ENCODE data around the gene SH2D3C. TPM values are rescaled to one million over a fixed set of nuclear protein-coding genes. Genes with fewer than 3 reads are reported as not detected.

SH2D3C gene
- total and polyA plus RNA-seq, 12 donors = 2.1 to 27.1 (median 10.3) TPM

GRCh38 chr9:127809540-127810377 lies 31.3 kb upstream of the SH2D3C start:
- Histone ChIP-seq H3K4me1 (replicated peaks in 1 of 2) (peaks cover 0 to 30% of the 10 kb centered on the region in 2 donors), H3K27ac (peak overlapping the region in 2 of 5 donors; percentile 60 to 73), H3K9me3 (replicated peaks in 1 of 3) (no peaks in the 10 kb centered on the region), H3K36me3 (replicated peaks in 1 of 2) (peaks cover 0 to 79% of the 10 kb centered on the region in 2 donors), H3K27me3 (no peaks in the 10 kb centered on the region), H3K4me3 (no peak overlapping the region)
- peak in 2 of 7 donors; percentile 55 to 62 for DNase-seq
- TF ChIP-seq CTCF (IDR thresholded peaks at IDR 0.05) (no peak), POLR2A (IDR thresholded peaks at IDR 0.05) (no peak)
- 43 to 79% (median 52%) methylated on average over 13 to 57 of the region's 57 CpGs for WGBS, 4 donors
- intact Hi-C loops (cut with DNase I) = no loop called here

GRCh38 chr9:127809002-127809539 lies 30.6 kb upstream of the SH2D3C start:
- Histone ChIP-seq H3K4me1 (replicated peaks in 1 of 2) (peaks cover 6 to 37% of the 10 kb centered on the region in 2 donors), H3K4me3 (no peak overlapping the region), H3K9me3 (replicated peaks in 1 of 3) (no peaks in the 10 kb centered on the region), H3K27me3 (no peaks in the 10 kb centered on the region), H3K27ac (peak overlapping the region in 2 of 5 donors; percentile 56 to 73), H3K36me3 (replicated peaks in 1 of 2) (peaks cover 0 to 78% of the 10 kb centered on the region in 2 donors)
- WGBS, 4 donors = 49 to 62% (median 54%) methylated on average over 3 to 9 of the region's 9 CpGs
- DNase-seq = peak in 4 of 7 donors; percentile 47 to 80 (median 64)
- no peak for TF ChIP-seq POLR2A (IDR thresholded peaks at IDR 0.05)
- TF ChIP-seq CTCF (IDR thresholded peaks at IDR 0.05) = no peak
- intact Hi-C loops (cut with DNase I) = no loop called here

- Histone ChIP-seq H3K27me3 (no peaks in the 10 kb centered on the region), H3K4me3 (no peak overlapping the region), H3K36me3 (replicated peaks in 1 of 2) (peaks cover 0 to 72% of the 10 kb centered on the region in 2 donors), H3K27ac (peak overlapping the region in 2 of 5 donors; percentile 38 to 73), H3K4me1 (replicated peaks in 1 of 2) (peaks cover 12 to 40% of the 10 kb centered on the region in 2 donors), H3K9me3 (replicated peaks in 1 of 3) (no peaks in the 10 kb centered on the region)
- WGBS, 4 donors = 75 to 85% (median 84%) methylated on average over 3 to 17 of the region's 17 CpGs
- no peak for DNase-seq
- no peak for TF ChIP-seq CTCF (IDR thresholded peaks at IDR 0.05)
- TF ChIP-seq POLR2A (IDR thresholded peaks at IDR 0.05) = no peak
- intact Hi-C loops (cut with DNase I) = no loop called here
These were observed 30.0 kb upstream of the SH2D3C start for GRCh38 chr9:127808347-127809001.

- H3K27ac ChIP-seq = peak overlapping the region in 1 of 5 donors; percentile 15
- peaks cover 19 to 46% of the 10 kb centered on the region in 2 donors for H3K4me1 ChIP-seq (replicated peaks in 1 of 2)
- whole genome bisulfite sequencing, 4 donors = 91 to 96% (median 93%) methylated on average over 9 to 14 of the region's 14 CpGs
- H3K27me3 ChIP-seq = no peaks in the 10 kb centered on the region
- peaks cover 0 to 56% of the 10 kb centered on the region in 2 donors for H3K36me3 ChIP-seq (replicated peaks in 1 of 2)
- no peaks in the 10 kb centered on the region for H3K9me3 ChIP-seq (replicated peaks in 1 of 3)
- TF ChIP-seq POLR2A (IDR thresholded peaks at IDR 0.05) = no peak
- TF ChIP-seq CTCF (IDR thresholded peaks at IDR 0.05) = no peak
- DNase-seq = no peak
- no peak overlapping the region for H3K4me3 ChIP-seq
- intact Hi-C loops (cut with DNase I) = no loop called here
These were observed 28.4 kb upstream of the SH2D3C start for GRCh38 chr9:127806871-127807270.
